Activated T-cell treated with anti-CD3 and anti-CD28 coated beads for 24 hours (primary cell): Measurements from ENCODE around the gene PPP6R1.

Source experiments
- DNase-seq: peaks from one replicate; pipeline ENCODE4 v3.0.0-alpha.2; 2020; ENCODE audit warnings: low read depth

The PPP6R1 gene

DNA sequence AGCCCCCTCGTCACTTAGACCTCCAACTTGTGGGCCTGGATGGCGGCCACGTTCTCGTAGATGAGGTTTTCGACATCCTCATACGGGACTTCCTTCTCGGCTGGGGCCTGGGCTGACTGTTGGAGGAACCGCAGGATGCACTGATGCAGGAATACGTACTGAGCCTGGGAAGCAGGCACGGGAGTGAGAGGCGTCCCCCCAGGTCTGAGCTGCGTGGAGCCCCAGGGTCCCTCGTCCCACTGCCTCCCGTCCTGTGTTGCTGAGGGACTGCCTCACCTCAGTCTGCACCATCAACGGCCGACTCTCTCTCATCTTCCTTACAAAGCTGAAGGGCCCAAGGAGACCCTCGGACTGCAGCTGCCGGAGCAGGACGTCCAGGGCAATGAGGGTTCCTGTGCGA is 77.1 kb downstream of the PPP6R1 start:
- DNase-seq, result no peak
